ENCODE data around the gene ST8SIA1. TPM values are rescaled to one million over a fixed set of nuclear protein-coding genes. Genes with fewer than 3 reads are reported as not detected.

The ST8SIA1 gene
- total RNA-seq, 4 donors from 2014 or later: 5.1 to 13.6 (median 9.8) TPM

DNA sequence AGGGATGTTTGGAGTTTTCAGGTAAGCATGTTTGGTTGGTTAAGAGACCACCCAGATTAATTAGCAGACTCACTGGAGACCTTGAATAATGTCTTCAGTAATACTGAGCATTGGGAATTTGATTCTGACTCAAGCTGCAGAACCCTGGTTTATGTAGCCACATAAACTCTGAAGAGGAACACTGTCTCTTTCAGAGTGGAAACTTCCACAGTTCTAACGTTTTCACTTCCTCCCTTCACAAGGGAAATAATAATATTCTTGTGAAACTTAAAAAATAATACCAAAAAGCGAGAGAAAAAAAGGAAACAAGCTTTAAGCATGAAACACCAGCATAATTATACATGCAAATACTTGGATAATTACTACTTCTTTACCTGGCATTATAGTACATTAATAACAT lies 40.0 kb upstream of the ST8SIA1 start:
- 66% methylated on average over 2 of the region's 2 CpGs for WGBS
- intact Hi-C loops (cut with DNase I): no loop called here
- Histone ChIP-seq H3K4me1 (peaks cover 0 to 19% (median 16%) of the 10 kb centered on the region in 4 donors), H3K36me3 (no peaks in the 10 kb centered on the region), H3K9me3 (no peaks in the 10 kb centered on the region), H3K27me3 (no peaks in the 10 kb centered on the region), H3K27ac (replicated peaks in 1 of 4) (no peak overlapping the region), H3K4me3 (no peak overlapping the region)
- TF ChIP-seq POLR2A (IDR thresholded peaks at IDR 0.05; ENCODE audit: low read depth): no peak
- TF ChIP-seq, protein P1, sequence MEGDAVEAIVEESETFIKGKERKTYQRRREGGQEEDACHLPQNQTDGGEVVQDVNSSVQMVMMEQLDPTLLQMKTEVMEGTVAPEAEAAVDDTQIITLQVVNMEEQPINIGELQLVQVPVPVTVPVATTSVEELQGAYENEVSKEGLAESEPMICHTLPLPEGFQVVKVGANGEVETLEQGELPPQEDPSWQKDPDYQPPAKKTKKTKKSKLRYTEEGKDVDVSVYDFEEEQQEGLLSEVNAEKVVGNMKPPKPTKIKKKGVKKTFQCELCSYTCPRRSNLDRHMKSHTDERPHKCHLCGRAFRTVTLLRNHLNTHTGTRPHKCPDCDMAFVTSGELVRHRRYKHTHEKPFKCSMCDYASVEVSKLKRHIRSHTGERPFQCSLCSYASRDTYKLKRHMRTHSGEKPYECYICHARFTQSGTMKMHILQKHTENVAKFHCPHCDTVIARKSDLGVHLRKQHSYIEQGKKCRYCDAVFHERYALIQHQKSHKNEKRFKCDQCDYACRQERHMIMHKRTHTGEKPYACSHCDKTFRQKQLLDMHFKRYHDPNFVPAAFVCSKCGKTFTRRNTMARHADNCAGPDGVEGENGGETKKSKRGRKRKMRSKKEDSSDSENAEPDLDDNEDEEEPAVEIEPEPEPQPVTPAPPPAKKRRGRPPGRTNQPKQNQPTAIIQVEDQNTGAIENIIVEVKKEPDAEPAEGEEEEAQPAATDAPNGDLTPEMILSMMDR (IDR thresholded peaks at IDR 0.05): no peak
- no peak for TF ChIP-seq POLR2AphosphoS5 (IDR thresholded peaks at IDR 0.05)
- no peak for TF ChIP-seq EP300 (IDR thresholded peaks at IDR 0.05)
- DNase-seq (ENCODE audit: extremely low spot score): no peak

DNA sequence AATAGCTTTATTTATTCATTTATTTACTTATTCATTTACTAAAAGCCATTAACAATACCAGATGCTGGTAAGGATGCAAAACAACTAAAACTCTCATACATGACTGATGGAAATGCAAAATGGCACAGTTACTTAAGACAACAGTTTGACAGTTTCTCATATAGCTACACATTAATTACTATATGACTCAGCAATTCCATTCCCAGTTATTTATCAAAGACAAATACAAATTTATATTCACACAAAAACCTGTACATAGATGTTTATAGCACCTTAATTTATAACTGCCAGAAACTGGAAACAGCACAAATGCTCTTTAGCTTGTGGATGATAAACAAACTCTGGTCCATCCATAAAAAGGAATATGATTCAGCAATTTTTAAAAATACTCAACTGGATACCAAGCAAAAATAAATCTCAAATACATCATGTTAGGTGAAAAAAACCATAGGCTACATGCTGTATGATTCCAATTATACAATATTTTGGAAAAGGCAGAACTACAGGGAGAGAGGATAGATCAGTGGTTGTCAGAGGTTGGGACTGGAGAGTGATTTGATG lies 37.9 kb upstream of the ST8SIA1 start:
- TF ChIP-seq POLR2AphosphoS5 (IDR thresholded peaks at IDR 0.05) (no peak), EP300 (IDR thresholded peaks at IDR 0.05) (no peak), POLR2A (IDR thresholded peaks at IDR 0.05; ENCODE audit: low read depth) (no peak)
- TF ChIP-seq, protein P1 (IDR thresholded peaks at IDR 0.05): no peak
- Histone ChIP-seq H3K4me3 (no peak overlapping the region), H3K27ac (replicated peaks in 1 of 4) (no peak overlapping the region), H3K9me3 (peaks cover 0 to 8% (median 0%) of the 10 kb centered on the region in 4 donors), H3K27me3 (no peaks in the 10 kb centered on the region), H3K36me3 (no peaks in the 10 kb centered on the region), H3K4me1 (peaks cover 0 to 10% (median 9%) of the 10 kb centered on the region in 4 donors)
- intact Hi-C loops (cut with DNase I): no loop called here
- DNase-seq (ENCODE audit: extremely low spot score): no peak

DNA sequence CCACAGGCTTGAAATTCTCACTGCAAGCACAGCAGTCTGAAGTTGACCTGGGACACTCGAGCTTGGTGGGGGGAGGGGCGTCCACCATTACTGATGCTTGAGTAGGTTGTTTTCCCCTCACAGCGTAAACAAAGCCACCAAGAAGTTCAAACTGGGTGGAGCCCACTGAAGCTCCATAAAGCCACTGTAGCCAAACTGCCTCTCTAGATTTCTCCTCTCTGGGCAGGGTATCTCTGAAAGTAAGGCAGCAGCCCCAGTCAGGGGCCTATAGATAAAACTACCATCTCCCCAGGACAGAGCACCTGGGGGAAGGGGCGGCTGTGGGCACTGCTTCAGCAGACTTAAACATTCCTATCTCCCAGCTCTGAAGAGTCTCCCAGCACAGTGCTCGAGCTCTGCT lies 31.7 kb upstream of the ST8SIA1 start:
- Histone ChIP-seq H3K9me3 (peaks cover 0 to 13% (median 0%) of the 10 kb centered on the region in 4 donors), H3K27me3 (no peaks in the 10 kb centered on the region), H3K4me3 (no peak overlapping the region), H3K4me1 (no peaks in the 10 kb centered on the region), H3K27ac (replicated peaks in 1 of 4) (no peak overlapping the region), H3K36me3 (no peaks in the 10 kb centered on the region)
- DNase-seq (ENCODE audit: extremely low spot score): no peak
- WGBS: 64% methylated on average over 3 of the region's 5 CpGs
- intact Hi-C loops (cut with DNase I): no loop called here
- TF ChIP-seq POLR2A (IDR thresholded peaks at IDR 0.05; ENCODE audit: low read depth): no peak
- TF ChIP-seq, protein P1 (IDR thresholded peaks at IDR 0.05): no peak
- no peak for TF ChIP-seq EP300 (IDR thresholded peaks at IDR 0.05)
- no peak for TF ChIP-seq POLR2AphosphoS5 (IDR thresholded peaks at IDR 0.05)

DNA sequence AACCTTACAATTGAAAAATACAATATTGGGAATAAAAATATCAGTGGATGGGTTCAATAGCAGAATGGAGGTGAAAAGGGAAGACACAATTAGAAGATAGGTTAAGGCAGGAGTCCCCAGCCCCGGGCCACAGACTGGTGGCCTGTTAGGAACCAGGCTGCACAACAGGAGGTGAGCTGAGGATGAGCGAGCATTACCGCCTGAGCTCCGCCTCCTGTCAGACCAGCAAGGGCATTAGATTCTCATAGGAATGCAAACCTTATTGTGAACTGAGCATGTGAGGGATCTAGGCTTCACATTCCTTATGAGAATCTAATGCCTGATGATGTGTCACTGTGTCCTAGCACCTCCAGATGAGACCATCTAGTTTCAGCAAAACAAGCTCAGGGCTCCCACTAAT lies 27.3 kb upstream of the ST8SIA1 start:
- no peaks in the 10 kb centered on the region for H3K9me3 ChIP-seq
- no peak for DNase-seq (ENCODE audit: extremely low spot score)
- no peaks in the 10 kb centered on the region for H3K27me3 ChIP-seq
- WGBS: 91% methylated on average over 4 of the region's 4 CpGs
- H3K4me1 ChIP-seq: no peaks in the 10 kb centered on the region
- TF ChIP-seq EP300 (IDR thresholded peaks at IDR 0.05) (no peak), POLR2AphosphoS5 (IDR thresholded peaks at IDR 0.05) (no peak), POLR2A (IDR thresholded peaks at IDR 0.05; ENCODE audit: low read depth) (no peak)
- TF ChIP-seq, protein P1 (IDR thresholded peaks at IDR 0.05): no peak
- H3K27ac ChIP-seq (replicated peaks in 1 of 4): no peak overlapping the region
- intact Hi-C loops (cut with DNase I): no loop called here
- no peak overlapping the region for H3K4me3 ChIP-seq
- no peaks in the 10 kb centered on the region for H3K36me3 ChIP-seq

DNA sequence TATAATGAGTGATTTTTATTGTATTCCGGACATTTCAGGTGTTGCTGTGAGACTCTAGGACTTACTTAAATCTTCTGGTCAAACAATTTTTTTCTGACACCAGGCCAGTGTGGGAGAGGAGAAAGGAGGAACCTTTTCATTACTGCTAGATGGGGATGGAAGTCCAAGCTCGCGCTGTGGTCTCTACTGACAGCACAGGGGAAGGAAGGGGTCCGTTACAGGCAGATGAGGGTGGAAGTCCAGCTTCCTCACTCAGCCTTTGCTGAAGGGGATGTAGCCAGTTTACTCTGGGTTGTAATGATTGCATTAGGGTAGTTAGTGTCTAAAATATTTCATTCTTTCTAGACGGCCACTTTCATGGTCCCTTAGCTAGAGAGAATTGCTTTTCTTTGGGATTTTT lies 26.3 kb upstream of the ST8SIA1 start:
- Histone ChIP-seq H3K4me3 (no peak overlapping the region), H3K4me1 (no peaks in the 10 kb centered on the region), H3K27ac (replicated peaks in 1 of 4) (no peak overlapping the region), H3K27me3 (no peaks in the 10 kb centered on the region), H3K36me3 (no peaks in the 10 kb centered on the region), H3K9me3 (no peaks in the 10 kb centered on the region)
- no peak for DNase-seq (ENCODE audit: extremely low spot score)
- TF ChIP-seq POLR2AphosphoS5 (IDR thresholded peaks at IDR 0.05): no peak
- TF ChIP-seq, protein P1 (IDR thresholded peaks at IDR 0.05): no peak
- TF ChIP-seq POLR2A (IDR thresholded peaks at IDR 0.05; ENCODE audit: low read depth): no peak
- TF ChIP-seq EP300 (IDR thresholded peaks at IDR 0.05): no peak
- 70% methylated on average over 5 of the region's 5 CpGs for WGBS
- intact Hi-C loops (cut with DNase I): no loop called here

Data from esophagus muscularis mucosa (tissue), 4 donors.